Type B pancreatic cell (in vitro differentiated cells): ENCODE results near the gene GNPDA1. TPM values are rescaled to one million over a fixed set of nuclear protein-coding genes. Genes with fewer than 3 reads are reported as not detected.

ENCODE experiments used
- DNase-seq: peaks from one replicate; pipeline ENCODE4 v3.0.0; 2021; ENCODE audit warnings: mixed read lengths; ENCODE audit not compliant: unreplicated experiment; ENCODE audit errors: extremely low spot score
- H3K27ac Mint-ChIP-seq: 2 replicates; pipeline ENCODE4 v1.8.0; 2021; ENCODE audit warnings: mild to moderate bottlenecking, mixed read lengths
- H3K27me3 Mint-ChIP-seq: 2 replicates; pipeline ENCODE4 v1.8.0; 2021; ENCODE audit warnings: mixed read lengths
- H3K36me3 Mint-ChIP-seq: 2 replicates; pipeline ENCODE4 v1.8.0; 2021; ENCODE audit warnings: mixed read lengths
- H3K4me1 Mint-ChIP-seq: one replicate; pipeline ENCODE4 v1.8.0; 2021; ENCODE audit warnings: mixed read lengths; ENCODE audit not compliant: unreplicated experiment
- H3K4me3 Mint-ChIP-seq: 2 replicates; pipeline ENCODE4 v1.8.0; 2021; ENCODE audit warnings: mild to moderate bottlenecking, mixed read lengths
- H3K9me3 Mint-ChIP-seq: 2 replicates; pipeline ENCODE4 v1.8.0; 2021; ENCODE audit warnings: mixed read lengths
- total RNA-seq: library from RNA; stranded (reverse); gene quantifications from 2 replicates; pipeline ENCODE4 v1.2.1, GENCODE V29; 2021; ENCODE audit warnings: low replicate concordance
- TF ChIP-seq, protein P1 (sequence below): fragments of 200-600 bp; sonication (generic); conservative IDR thresholded peaks from 2 replicates; pipeline ENCODE4 v1.5.0; 2021; ENCODE audit warnings: antibody characterized with exemption, mild to moderate bottlenecking

Gene GNPDA1
- total RNA-seq, 1 donor from 2014 or later = 50.4 TPM

DNA sequence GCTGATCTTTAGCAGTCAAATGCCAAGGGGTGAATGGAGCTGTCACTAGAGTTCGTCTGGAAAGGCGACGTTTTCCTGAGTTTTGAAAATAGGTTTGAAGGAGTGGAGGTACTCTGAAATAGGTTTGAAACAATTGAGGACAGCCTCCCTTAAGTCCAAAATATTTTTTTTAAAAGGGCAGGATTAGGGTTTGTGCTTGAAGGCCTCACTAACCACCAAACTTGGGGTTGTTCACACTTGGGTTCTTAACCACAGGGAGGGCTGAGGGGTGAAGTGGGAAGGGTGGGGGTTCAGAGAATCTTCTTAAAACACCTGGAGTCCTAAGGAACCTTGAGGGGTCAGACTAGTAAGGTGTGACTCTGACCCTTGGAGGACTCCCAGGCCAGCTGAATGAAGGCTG is 51.4 kb downstream of the GNPDA1 start:
- H3K27ac Mint-ChIP-seq = no peak overlapping the region

DNA sequence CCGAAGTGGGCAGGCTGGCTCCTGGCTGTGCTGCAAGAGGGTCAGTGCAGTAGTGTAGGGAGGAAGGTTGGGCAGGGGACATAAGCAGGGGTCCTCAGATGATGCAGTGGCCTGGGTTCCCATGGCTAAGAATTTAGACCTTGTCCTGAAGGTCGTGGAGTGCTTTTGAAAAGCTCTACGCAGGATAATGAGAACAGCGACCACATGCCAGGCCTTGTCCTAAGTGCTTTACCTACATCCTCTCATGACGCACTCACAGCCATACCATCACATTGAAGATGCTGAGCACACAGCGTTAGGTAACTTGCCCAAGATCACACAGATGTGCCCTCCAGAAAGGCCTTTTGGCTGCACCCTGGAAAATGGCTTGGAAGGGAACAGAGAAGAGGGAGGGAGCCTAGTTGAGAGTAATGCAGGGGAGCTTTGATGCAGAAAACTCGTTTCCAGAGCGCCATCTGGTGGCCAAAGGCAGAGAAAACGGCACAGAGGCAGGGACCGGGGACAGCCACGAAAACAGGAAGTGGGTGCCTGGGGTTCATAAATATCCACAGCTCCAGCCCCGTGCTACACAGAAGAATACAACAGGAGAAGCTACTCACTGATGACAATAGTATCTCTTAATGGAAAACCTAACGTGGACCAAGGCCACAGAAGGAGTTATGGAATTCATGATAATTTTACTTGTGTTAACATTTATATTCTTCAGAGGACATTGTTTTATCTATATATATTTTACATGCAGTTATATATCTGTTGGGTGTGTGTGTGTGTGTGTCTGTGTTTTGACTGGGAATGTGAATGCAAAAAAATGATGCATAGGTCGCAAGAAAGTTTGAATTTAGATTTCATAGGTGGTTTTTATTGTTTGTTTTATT is 52.1 kb downstream of the GNPDA1 start:
- Mint-ChIP-seq H3K36me3 (no peaks in the 10 kb centered on the region), H3K27me3 (peaks cover 4% of the 10 kb centered on the region), H3K4me3 (peak overlapping the region; percentile 22), H3K9me3 (no peaks in the 10 kb centered on the region), H3K27ac (no peak overlapping the region), H3K4me1 (peaks cover 10% of the 10 kb centered on the region)
- DNase-seq = peak; percentile 85
- TF ChIP-seq, protein P1, sequence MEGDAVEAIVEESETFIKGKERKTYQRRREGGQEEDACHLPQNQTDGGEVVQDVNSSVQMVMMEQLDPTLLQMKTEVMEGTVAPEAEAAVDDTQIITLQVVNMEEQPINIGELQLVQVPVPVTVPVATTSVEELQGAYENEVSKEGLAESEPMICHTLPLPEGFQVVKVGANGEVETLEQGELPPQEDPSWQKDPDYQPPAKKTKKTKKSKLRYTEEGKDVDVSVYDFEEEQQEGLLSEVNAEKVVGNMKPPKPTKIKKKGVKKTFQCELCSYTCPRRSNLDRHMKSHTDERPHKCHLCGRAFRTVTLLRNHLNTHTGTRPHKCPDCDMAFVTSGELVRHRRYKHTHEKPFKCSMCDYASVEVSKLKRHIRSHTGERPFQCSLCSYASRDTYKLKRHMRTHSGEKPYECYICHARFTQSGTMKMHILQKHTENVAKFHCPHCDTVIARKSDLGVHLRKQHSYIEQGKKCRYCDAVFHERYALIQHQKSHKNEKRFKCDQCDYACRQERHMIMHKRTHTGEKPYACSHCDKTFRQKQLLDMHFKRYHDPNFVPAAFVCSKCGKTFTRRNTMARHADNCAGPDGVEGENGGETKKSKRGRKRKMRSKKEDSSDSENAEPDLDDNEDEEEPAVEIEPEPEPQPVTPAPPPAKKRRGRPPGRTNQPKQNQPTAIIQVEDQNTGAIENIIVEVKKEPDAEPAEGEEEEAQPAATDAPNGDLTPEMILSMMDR = peak; percentile 95

More for the DNA sequence above, 51.4 kb downstream of the GNPDA1 start:
- Mint-ChIP-seq H3K9me3 (no peaks in the 10 kb centered on the region), H3K4me1 (peaks cover 10% of the 10 kb centered on the region), H3K36me3 (no peaks in the 10 kb centered on the region), H3K27me3 (peaks cover 4% of the 10 kb centered on the region), H3K4me3 (no peak overlapping the region)
- no peak for DNase-seq
- TF ChIP-seq, protein P1 = no peak

DNA sequence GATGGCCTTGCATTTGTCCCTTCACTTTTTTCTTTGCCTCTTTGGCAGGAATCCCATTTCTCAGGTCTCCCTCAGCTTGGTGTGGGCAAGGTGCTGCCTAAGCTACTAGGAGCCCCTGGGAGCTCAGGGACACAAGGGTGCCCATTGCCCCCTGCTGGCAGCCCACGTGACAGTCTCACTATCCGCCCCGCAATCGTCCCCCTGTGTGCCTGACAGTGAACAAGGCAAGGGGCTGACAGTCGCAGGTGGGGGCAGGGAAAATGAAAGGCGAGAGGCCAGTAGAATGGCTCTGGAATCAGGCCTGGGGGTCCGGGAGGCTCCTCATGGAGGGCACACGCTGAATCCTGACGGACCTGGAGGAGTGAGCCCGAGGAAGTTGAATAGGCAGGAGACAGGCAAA is 52.8 kb downstream of the GNPDA1 start:
- TF ChIP-seq, protein P1 = peak; percentile 31
- Mint-ChIP-seq H3K36me3 (no peaks in the 10 kb centered on the region), H3K4me1 (peaks cover 10% of the 10 kb centered on the region), H3K27ac (no peak overlapping the region), H3K27me3 (peaks cover 4% of the 10 kb centered on the region), H3K4me3 (no peak overlapping the region), H3K9me3 (no peaks in the 10 kb centered on the region)
- no peak for DNase-seq

DNA sequence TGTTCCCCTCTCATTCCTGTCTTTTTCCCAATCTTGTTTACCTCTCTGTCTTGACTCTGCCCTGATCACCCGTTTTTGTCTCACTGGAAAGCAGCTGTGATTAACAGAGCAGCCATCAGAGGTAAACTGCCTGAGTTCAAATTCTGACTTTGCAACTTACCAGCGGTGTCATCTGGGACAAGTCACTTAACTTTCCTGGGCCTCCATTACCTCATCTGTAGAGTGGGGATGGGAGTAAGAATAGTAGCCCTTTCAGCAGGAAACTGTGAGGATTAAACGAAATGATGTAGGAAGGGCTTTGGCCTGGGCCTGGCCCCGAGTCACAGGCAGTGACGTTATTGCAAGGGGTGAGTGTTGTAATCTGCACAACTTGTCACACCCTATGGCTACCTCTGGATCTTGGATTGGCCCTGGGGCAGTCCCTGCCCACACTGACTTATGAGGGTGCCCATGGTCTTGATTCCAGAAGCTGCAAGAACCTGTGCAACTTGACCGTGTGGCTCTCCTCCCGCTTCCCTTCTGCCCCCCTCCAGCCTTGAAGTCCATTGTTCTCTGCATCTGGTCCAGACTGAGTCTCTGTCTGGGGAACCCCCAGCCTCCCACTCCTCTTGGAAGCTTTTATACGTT is 54.2 kb downstream of the GNPDA1 start:
- TF ChIP-seq, protein P1 = no peak
- Mint-ChIP-seq H3K9me3 (no peaks in the 10 kb centered on the region), H3K27ac (no peak overlapping the region), H3K36me3 (no peaks in the 10 kb centered on the region), H3K4me1 (peaks cover 10% of the 10 kb centered on the region), H3K4me3 (no peak overlapping the region), H3K27me3 (peaks cover 4% of the 10 kb centered on the region)
- DNase-seq = no peak

DNA sequence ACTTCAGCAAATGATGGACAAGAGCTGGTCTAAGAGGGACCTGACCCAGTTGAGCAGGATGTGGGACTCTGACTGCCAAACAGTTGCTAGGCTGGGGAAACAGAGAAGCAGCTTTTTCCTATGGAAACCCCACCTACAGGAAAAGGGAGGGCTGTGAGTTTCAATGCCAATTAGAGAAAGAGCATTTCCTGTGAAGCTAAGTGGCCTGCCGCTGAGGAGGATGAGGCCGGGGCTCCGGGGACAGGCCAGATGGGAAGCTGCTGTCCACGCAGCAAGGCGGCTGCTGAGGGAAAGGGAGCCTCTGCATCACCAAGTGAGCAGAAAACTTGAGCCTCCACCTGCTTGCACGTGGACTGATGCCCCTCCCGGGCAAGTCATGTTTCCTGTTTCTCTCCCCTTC is 54.7 kb downstream of the GNPDA1 start, which contains the start of gene PCDH12:
PCDH12 (minus strand) TSS at position 90 of the 400 bp plus-strand sequence. CDS start 351 bp downstream, outside the sequence.
- TF ChIP-seq, protein P1 = no peak
- no peak within 1 kb of the TSS for H3K27ac Mint-ChIP-seq
- H3K36me3 Mint-ChIP-seq = no peaks in the 10 kb centered on the region
- peaks cover 4% of the 10 kb centered on the region for H3K27me3 Mint-ChIP-seq
- peaks cover 10% of the 10 kb centered on the region for H3K4me1 Mint-ChIP-seq
- no peaks in the 10 kb centered on the region for H3K9me3 Mint-ChIP-seq
- no peak for DNase-seq
- no peak within 1 kb of the TSS for H3K4me3 Mint-ChIP-seq
